ENCODE results near the gene F2RL1.

- TF ChIP-seq MYNN (tag by site-specific recombination; IDR thresholded peaks at IDR 0.05; ENCODE audit: borderline replicate concordance) (no peak), ZNF510 (tag by site-specific recombination; IDR thresholded peaks at IDR 0.05; ENCODE audit: insufficient replicate concordance) (no peak)
These were observed 17.8 kb downstream of the F2RL1 start for GRCh38 chr5:76836585-76836984.
